Measurements from ENCODE around the gene RPGRIP1.

DNA sequence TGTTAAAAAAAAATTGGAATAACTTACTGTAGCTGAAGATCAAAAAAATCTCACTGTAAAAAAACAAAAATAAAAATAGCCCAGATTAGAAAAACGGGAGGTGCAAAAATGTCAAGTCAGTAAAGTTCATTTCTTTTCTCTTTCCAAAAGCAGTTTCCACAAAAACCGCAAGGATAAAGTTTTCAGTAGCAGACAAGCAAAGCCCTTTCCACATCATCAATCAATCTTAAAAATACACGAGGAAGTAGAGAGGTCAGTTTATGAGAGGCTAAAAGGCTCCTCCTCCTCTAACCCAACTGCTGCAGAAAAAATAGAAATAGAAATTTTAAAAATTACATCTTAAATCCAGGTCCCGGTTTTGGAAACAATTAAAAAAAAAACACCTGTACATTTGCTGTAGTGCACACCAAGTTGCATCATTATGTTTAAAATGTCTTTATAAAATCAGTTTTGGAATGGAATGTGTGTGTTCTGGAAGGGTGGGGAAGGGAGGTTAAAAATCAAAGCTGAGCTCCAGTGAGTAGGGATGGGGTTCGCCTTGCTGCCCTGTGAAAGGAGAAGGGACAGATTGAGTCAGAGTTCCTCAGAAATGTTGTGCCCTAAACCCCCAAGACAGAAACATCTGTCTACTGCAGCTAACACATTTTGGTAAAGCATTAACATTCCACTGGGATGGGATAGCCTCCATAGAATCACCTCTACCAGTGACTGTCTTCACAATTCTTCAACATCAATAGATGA, 16.4 kb upstream of the RPGRIP1 start:
- TF ChIP-seq SP1 (IDR thresholded peaks at IDR 0.05) (no peak), FOXM1 (IDR thresholded peaks at IDR 0.05; ENCODE audit: borderline replicate concordance) (no peak), ZNF384 (IDR thresholded peaks at IDR 0.05) (no peak), LEF1 (IDR thresholded peaks at IDR 0.05; ENCODE audit: borderline replicate concordance) (no peak), FOXK2 (IDR thresholded peaks at IDR 0.05) (no peak), ELF4 (IDR thresholded peaks at IDR 0.05) (no peak)
- TF ChIP-seq, protein P1, sequence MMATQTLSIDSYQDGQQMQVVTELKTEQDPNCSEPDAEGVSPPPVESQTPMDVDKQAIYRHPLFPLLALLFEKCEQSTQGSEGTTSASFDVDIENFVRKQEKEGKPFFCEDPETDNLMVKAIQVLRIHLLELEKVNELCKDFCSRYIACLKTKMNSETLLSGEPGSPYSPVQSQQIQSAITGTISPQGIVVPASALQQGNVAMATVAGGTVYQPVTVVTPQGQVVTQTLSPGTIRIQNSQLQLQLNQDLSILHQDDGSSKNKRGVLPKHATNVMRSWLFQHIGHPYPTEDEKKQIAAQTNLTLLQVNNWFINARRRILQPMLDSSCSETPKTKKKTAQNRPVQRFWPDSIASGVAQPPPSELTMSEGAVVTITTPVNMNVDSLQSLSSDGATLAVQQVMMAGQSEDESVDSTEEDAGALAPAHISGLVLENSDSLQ (IDR thresholded peaks at IDR 0.05): peak; percentile 68
